Measurements from ENCODE around the gene PLBD1. TPM values are rescaled to one million over a fixed set of nuclear protein-coding genes. Genes with fewer than 3 reads are reported as not detected.

The PLBD1 gene
- total RNA-seq, 1 experiment from 2014 or later, result 0.30 TPM

DNA sequence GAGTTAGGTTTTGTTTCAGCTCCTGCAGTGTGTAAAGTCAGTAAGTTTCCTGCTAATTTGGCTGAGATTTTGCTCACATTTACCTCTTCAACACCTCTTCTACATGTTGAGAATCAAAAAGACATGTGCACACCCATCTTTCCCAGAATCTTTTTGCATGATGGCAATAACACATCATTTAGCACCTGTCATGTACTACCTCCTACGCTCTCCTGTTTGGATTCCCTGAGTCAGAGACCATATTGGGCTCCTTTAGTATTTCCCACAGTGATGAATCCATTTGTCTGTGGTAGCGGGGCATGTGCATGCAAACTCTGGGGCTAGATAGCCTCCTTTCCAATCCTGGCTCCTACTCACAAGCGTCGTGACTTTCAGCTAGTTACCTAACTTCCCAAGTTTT, 20.1 kb downstream of the PLBD1 start:
- DNase-seq (ENCODE audit: low read depth, low spot score) (no peak), ATAC-seq (no peak)
- Histone ChIP-seq H3K79me2 (ENCODE audit: insufficient read depth, low read length) (no peaks in the 10 kb centered on the region), H3K9ac (ENCODE audit: low read length) (no peak overlapping the region), H3K4me2 (ENCODE audit: low read length) (no peak overlapping the region), H3K27me3 (ENCODE audit: insufficient read depth, low read length) (no peaks in the 10 kb centered on the region), H3K9me3 (ENCODE audit: control insufficient read depth in 1 of 2, insufficient read depth in 1 of 2, low read depth in 1 of 2, low read length in 2 of 2) (no peaks in the 10 kb centered on the region), H3K9me2 (ENCODE audit: insufficient read depth) (no peaks in the 10 kb centered on the region), H3K4me3 (replicated peaks in 1 of 2; ENCODE audit: low read depth in 1 of 2, low read length in 2 of 2) (no peak overlapping the region), H3K27ac (ENCODE audit: low read depth, low read length) (no peak overlapping the region), H2AFZ (ENCODE audit: low read depth, low read length, poor library complexity, severe bottlenecking) (no peak overlapping the region), H3K4me1 (ENCODE audit: control insufficient read depth in 1 of 2, insufficient read depth in 2 of 2, low read length in 2 of 2) (no peaks in the 10 kb centered on the region), H4K20me1 (ENCODE audit: insufficient read depth) (no peaks in the 10 kb centered on the region), H3K36me3 (ENCODE audit: control insufficient read depth in 1 of 2, insufficient read depth in 2 of 2, low read length in 2 of 2) (no peaks in the 10 kb centered on the region)
- POLR2A ChIA-PET, result no interaction called here
- RAD21 ChIA-PET (ENCODE audit: low non-redundant PET in 1 of 2, low total read pairs in 2 of 2, uncharacterized antibody in 2 of 2, unreplicated experiment in 2 of 2), result no interaction called here
- TF ChIP-seq ZNF274 (IDR thresholded peaks at IDR 0.05; ENCODE audit: low read depth, low read length), result no peak
- no peak for TF ChIP-seq FOSL1 (IDR thresholded peaks at IDR 0.05; ENCODE audit: low read depth)
- TF ChIP-seq EGR1 (IDR thresholded peaks at IDR 0.05; ENCODE audit: low read depth), result no peak
- no TSS peak for BruUV-seq (replicated peaks)
- intact Hi-C loops (cut with micrococcal nuclease), result no loop called here
- CTCF ChIA-PET, result no interaction called here

- no TSS peak for BruUV-seq (replicated peaks)
- H2AFZ ChIP-seq (ENCODE audit: low read depth, low read length, poor library complexity, severe bottlenecking), result no peak overlapping the region
- TF ChIP-seq CEBPB (IDR thresholded peaks at IDR 0.05; ENCODE audit: low read depth), result no peak
- TF ChIP-seq YY1 (IDR thresholded peaks at IDR 0.05; ENCODE audit: extremely low read depth, insufficient replicate concordance, low read depth, low read length), result no peak
- no peak for TF ChIP-seq EZH2 (IDR thresholded peaks at IDR 0.05)
- TF ChIP-seq SIN3A (IDR thresholded peaks at IDR 0.05; ENCODE audit: low read depth), result no peak
- TF ChIP-seq EZH2phosphoT487 (IDR thresholded peaks at IDR 0.05; ENCODE audit: borderline replicate concordance), result no peak
- no peak for TF ChIP-seq ATF3 (IDR thresholded peaks at IDR 0.05)
- no peak for TF ChIP-seq JUND (IDR thresholded peaks at IDR 0.05)
- no peak for TF ChIP-seq ELF1 (IDR thresholded peaks at IDR 0.05; ENCODE audit: borderline replicate concordance, low read depth)
- TF ChIP-seq POLR2A (IDR thresholded peaks at IDR 0.05; ENCODE audit: borderline replicate concordance, extremely low read depth, insufficient read depth, insufficient read length), result no peak
- no peak for TF ChIP-seq TCF7L2 (IDR thresholded peaks at IDR 0.05; ENCODE audit: borderline replicate concordance, extremely low read depth, insufficient read depth, insufficient read length)
- no peak for TF ChIP-seq REST (IDR thresholded peaks at IDR 0.05; ENCODE audit: low read depth)
- no peak for TF ChIP-seq ZFX (IDR thresholded peaks at IDR 0.05)
- TF ChIP-seq EGR1 (IDR thresholded peaks at IDR 0.05; ENCODE audit: low read depth), result no peak
- TF ChIP-seq POLR2AphosphoS5 (IDR thresholded peaks at IDR 0.05; ENCODE audit: low read depth, low read length), result no peak
- no peak for TF ChIP-seq MAX (IDR thresholded peaks at IDR 0.05)
- TF ChIP-seq SP1 (IDR thresholded peaks at IDR 0.05; ENCODE audit: low read depth), result no peak
Observed at GRCh38 chr12:14545144-14546124, 22.2 kb downstream of the PLBD1 start.

More at GRCh38 chr12:14545144-14546124, 22.2 kb downstream of the PLBD1 start:
- intact Hi-C loops (cut with micrococcal nuclease), result no loop called here
- DNase-seq (ENCODE audit: low read depth, low spot score) (no peak), ATAC-seq (no peak)
- ChIA-PET CTCF (interaction anchor here (0.8 kb wide), 1 partner anchor 32 kb away, joined by 3 read pairs; no protein-coding TSS in a partner anchor), POLR2A (no interaction called here), RAD21 (ENCODE audit: low non-redundant PET in 1 of 2, low total read pairs in 2 of 2, uncharacterized antibody in 2 of 2, unreplicated experiment in 2 of 2) (no interaction called here)
- Histone ChIP-seq H3K27ac (ENCODE audit: low read depth, low read length) (no peak overlapping the region), H3K36me3 (ENCODE audit: control insufficient read depth in 1 of 2, insufficient read depth in 2 of 2, low read length in 2 of 2) (no peaks in the 10 kb centered on the region), H3K79me2 (ENCODE audit: insufficient read depth, low read length) (no peaks in the 10 kb centered on the region), H3K4me1 (ENCODE audit: control insufficient read depth in 1 of 2, insufficient read depth in 2 of 2, low read length in 2 of 2) (no peaks in the 10 kb centered on the region), H3K27me3 (ENCODE audit: insufficient read depth, low read length) (no peaks in the 10 kb centered on the region), H3K9me2 (ENCODE audit: insufficient read depth) (no peaks in the 10 kb centered on the region), H3K4me2 (ENCODE audit: low read length) (no peak overlapping the region), H3K4me3 (replicated peaks in 1 of 2; ENCODE audit: low read depth in 1 of 2, low read length in 2 of 2) (no peak overlapping the region), H3K9ac (ENCODE audit: low read length) (no peak overlapping the region), H4K20me1 (ENCODE audit: insufficient read depth) (no peaks in the 10 kb centered on the region), H3K9me3 (ENCODE audit: control insufficient read depth in 1 of 2, insufficient read depth in 1 of 2, low read depth in 1 of 2, low read length in 2 of 2) (no peaks in the 10 kb centered on the region)
